ENCODE results near the gene CLDN9.

DNA sequence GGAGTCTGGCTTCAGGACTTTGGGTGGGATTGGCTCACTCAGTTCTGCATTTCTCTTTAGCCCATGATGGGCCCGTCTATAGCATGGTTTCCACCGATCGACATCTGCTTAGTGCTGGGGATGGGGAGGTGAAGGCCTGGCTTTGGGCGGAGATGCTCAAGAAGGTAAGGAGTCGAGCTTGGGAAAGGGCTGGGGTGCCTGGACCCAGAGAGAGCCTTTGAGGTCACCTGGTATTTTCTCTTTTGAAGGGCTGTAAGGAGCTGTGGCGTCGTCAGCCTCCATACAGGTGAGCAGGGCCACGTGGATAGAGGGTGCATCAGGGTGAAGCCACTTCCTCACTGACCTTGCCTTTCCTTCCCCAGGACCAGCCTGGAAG lies 13.3 kb downstream of the CLDN9 start:
- TF ChIP-seq POLR2AphosphoS5 (IDR thresholded peaks at IDR 0.05) (no peak), CTCF (IDR thresholded peaks at IDR 0.05) (no peak), POLR2A (IDR thresholded peaks at IDR 0.05) (no peak)
